Measurements from ENCODE around the gene DNAI4. TPM values are rescaled to one million over a fixed set of nuclear protein-coding genes. Genes with fewer than 3 reads are reported as not detected.

Gene DNAI4
- total and polyA plus RNA-seq, 2 donors (not counting 1 experiment from before 2014, with no cell fraction given): 0.30 to 2.7 TPM

- peaks cover 17 to 58% of the 10 kb centered on the region in 2 experiments for H3K36me3 ChIP-seq (replicated peaks in 1 of 2; ENCODE audit: control extremely low read depth in 1 of 2, control insufficient read depth in 1 of 2, extremely low read depth in 1 of 2, insufficient read depth in 2 of 2, low read length in 1 of 2)
- H3K4me1 ChIP-seq (ENCODE audit: control insufficient read depth in 2 of 2, insufficient read depth in 2 of 2, low read length in 2 of 2): no peaks in the 10 kb centered on the region
- peaks cover 2% of the 10 kb centered on the region for H3K4me1 Mint-ChIP-seq
- no peak overlapping the region for H2AFZ ChIP-seq (ENCODE audit: insufficient read depth, low read depth, low read length, poor library complexity, severe bottlenecking)
- POLR2A ChIA-PET: no interaction called here
- DNase-seq (no peak), ATAC-seq (ENCODE audit: low read depth) (no peak)
- peaks cover 29% of the 10 kb centered on the region for H4K20me1 ChIP-seq (ENCODE audit: control insufficient read depth, insufficient read depth, low read length, poor library complexity, severe bottlenecking)
- peaks cover 26% of the 10 kb centered on the region for H3K79me2 ChIP-seq (ENCODE audit: control insufficient read depth, insufficient read depth, low read length)
- H3K9ac ChIP-seq (ENCODE audit: low read length): no peak overlapping the region
- 100% methylated on average over 4 of the region's 6 CpGs for WGBS (ENCODE audit: insufficient coverage)
- TF ChIP-seq CTCF (IDR thresholded peaks at IDR 0.05): no peak
- TF ChIP-seq EZH2 (IDR thresholded peaks at IDR 0.05; ENCODE audit: borderline replicate concordance, insufficient read depth, low read depth, low read length, poor library complexity, severe bottlenecking): no peak
- H3K27me3 ChIP-seq (replicated peaks in 1 of 4; ENCODE audit: control extremely low read depth in 1 of 4, control insufficient read depth in 3 of 4, insufficient read depth in 4 of 4, low read length in 3 of 4): no peaks in the 10 kb centered on the region
- H3K27ac Mint-ChIP-seq: no peak overlapping the region
- CTCF ChIA-PET: interaction anchor here (0.5 kb wide), 1 partner anchor 116 kb away, joined by 3 read pairs; no protein-coding TSS in a partner anchor
- intact Hi-C loops (cut with micrococcal nuclease): no loop called here
- H3K27ac ChIP-seq (ENCODE audit: low read length in 2 of 2): no peak overlapping the region
- H3K4me2 ChIP-seq (replicated peaks; ENCODE audit: low read depth, low read length, poor library complexity, severe bottlenecking): no peak overlapping the region
- H3K4me3 Mint-ChIP-seq: no peak overlapping the region
- no peaks in the 10 kb centered on the region for H3K9me3 ChIP-seq (ENCODE audit: control extremely low read depth in 1 of 3, control insufficient read depth in 2 of 3, insufficient read depth in 1 of 3, low read length in 2 of 3)
- H3K4me3 ChIP-seq (ENCODE audit: control extremely low read depth in 1 of 5, extremely low read depth in 1 of 5, insufficient read depth in 1 of 5, low read depth in 2 of 5, low read length in 4 of 5): no peak overlapping the region
- no peaks in the 10 kb centered on the region for H3K9me3 Mint-ChIP-seq (ENCODE audit: insufficient read depth)
- no peaks in the 10 kb centered on the region for H3K27me3 Mint-ChIP-seq
Measured at GRCh38 chr1:66951513-66951912, 26.9 kb upstream of the DNAI4 start.

- Histone ChIP-seq H3K27ac (ENCODE audit: low read length in 2 of 2) (peak overlapping the region in 1 of 2 donors; percentile 29), H3K4me1 (ENCODE audit: control insufficient read depth in 2 of 2, insufficient read depth in 2 of 2, low read length in 2 of 2) (no peaks in the 10 kb centered on the region), H3K27me3 (replicated peaks in 1 of 4; ENCODE audit: control extremely low read depth in 1 of 4, control insufficient read depth in 3 of 4, insufficient read depth in 4 of 4, low read length in 3 of 4) (no peaks in the 10 kb centered on the region), H4K20me1 (ENCODE audit: control insufficient read depth, insufficient read depth, low read length, poor library complexity, severe bottlenecking) (peaks cover 52% of the 10 kb centered on the region), H3K9me3 (ENCODE audit: control extremely low read depth in 1 of 3, control insufficient read depth in 2 of 3, insufficient read depth in 1 of 3, low read length in 2 of 3) (no peaks in the 10 kb centered on the region), H3K9ac (ENCODE audit: low read length) (no peak overlapping the region), H2AFZ (ENCODE audit: insufficient read depth, low read depth, low read length, poor library complexity, severe bottlenecking) (no peak overlapping the region), H3K79me2 (ENCODE audit: control insufficient read depth, insufficient read depth, low read length) (peaks cover 37% of the 10 kb centered on the region), H3K4me2 (replicated peaks; ENCODE audit: low read depth, low read length, poor library complexity, severe bottlenecking) (no peak overlapping the region), H3K4me3 (ENCODE audit: control extremely low read depth in 1 of 5, extremely low read depth in 1 of 5, insufficient read depth in 1 of 5, low read depth in 2 of 5, low read length in 4 of 5) (no peak overlapping the region), H3K36me3 (replicated peaks in 1 of 2; ENCODE audit: control extremely low read depth in 1 of 2, control insufficient read depth in 1 of 2, extremely low read depth in 1 of 2, insufficient read depth in 2 of 2, low read length in 1 of 2) (peaks cover 10 to 58% of the 10 kb centered on the region in 2 experiments)
- CTCF ChIA-PET: no interaction called here
- ATAC-seq (ENCODE audit: low read depth): no peak
- POLR2A ChIA-PET: no interaction called here
- WGBS (ENCODE audit: insufficient coverage): 95% methylated on average over 1 of the region's 1 CpG
- intact Hi-C loops (cut with micrococcal nuclease): no loop called here
- no peak for DNase-seq
- H3K27ac Mint-ChIP-seq: no peak overlapping the region
- no peaks in the 10 kb centered on the region for H3K9me3 Mint-ChIP-seq (ENCODE audit: insufficient read depth)
- peaks cover 4% of the 10 kb centered on the region for H3K4me1 Mint-ChIP-seq
- no peaks in the 10 kb centered on the region for H3K27me3 Mint-ChIP-seq
- no peak overlapping the region for H3K4me3 Mint-ChIP-seq
- TF ChIP-seq CTCF (IDR thresholded peaks at IDR 0.05) (no peak), EZH2 (IDR thresholded peaks at IDR 0.05; ENCODE audit: borderline replicate concordance, insufficient read depth, low read depth, low read length, poor library complexity, severe bottlenecking) (no peak)
Measured at GRCh38 chr1:66947267-66947666, 22.6 kb upstream of the DNAI4 start.

All from B cell (primary cell).